DMS153 (cell line): ENCODE data around the gene SLC48A1.

Experiments
- DNase-seq: peaks from one replicate; lab custom pipeline; 2025; lab: John Stamatoyannopoulos, UW

SLC48A1 gene

GRCh38 chr12:47773062-47773857, at the start of gene SLC48A1:
SLC48A1 (plus strand) TSS chr12:47773238; CDS start chr12:47773305, 67 bp downstream.
- no peak for DNase-seq

DNA sequence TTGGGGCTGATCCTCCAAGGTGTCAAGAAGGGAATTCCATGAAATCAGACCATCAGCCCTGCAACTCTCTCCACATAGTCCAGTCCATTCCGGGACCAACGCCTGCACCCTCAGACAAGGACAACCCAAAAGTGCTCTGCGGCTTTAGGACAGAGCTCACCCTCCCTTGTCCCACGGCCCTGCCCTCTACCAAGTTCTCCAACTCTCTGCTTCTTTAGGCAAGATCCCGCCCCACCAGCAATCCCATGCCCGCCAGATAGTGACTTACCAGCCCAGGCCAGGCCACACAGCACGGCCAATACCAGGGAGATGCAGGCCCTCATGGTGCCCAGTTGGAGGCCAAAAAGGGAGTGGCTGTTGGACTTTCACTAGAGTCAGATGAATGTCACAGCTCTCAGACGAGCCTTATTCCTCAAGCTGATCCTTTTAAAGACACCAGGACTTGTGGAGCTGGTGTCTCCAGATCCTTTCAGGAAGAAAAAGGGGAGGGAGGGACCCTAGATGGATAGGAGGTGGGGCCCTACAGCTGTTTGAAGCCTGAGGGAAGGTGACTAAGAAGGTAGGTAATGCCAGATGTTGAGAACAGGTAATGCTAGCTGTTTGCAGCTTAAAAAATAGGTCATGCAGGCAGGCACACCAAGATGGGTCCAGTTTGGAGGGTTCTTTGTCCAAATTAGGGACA, 47.8 kb upstream of the SLC48A1 start, which contains the start of gene ENDOU:
Gene ENDOU, minus strand, starts transcription at position 400 of the 682 bp plus-strand sequence. Its CDS starts 77 bp downstream, at position 323.
- no peak for DNase-seq

- DNase-seq, result no peak
These were observed 47.1 kb upstream of the SLC48A1 start for GRCh38 chr12:47725893-47726292.

DNA sequence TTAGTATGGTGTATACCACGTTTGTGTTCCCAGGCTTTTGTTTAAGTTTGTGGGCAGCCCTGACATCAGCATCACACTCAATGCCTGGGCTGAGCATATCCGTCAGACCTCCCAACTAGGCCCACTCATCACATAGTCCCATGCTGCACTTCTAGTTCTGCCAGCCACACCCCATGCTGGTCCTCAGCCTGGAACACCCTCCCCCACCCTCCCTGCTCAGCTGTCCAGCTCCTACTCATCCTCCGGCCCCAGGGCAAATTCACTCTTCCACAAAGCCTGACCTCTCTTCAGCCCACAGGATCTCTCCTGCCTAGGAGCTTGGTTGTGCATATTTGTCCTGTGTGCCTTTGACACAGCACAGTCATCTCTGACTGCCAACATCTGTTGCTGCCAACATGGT, 43.8 kb upstream of the SLC48A1 start:
- no peak for DNase-seq

DNA sequence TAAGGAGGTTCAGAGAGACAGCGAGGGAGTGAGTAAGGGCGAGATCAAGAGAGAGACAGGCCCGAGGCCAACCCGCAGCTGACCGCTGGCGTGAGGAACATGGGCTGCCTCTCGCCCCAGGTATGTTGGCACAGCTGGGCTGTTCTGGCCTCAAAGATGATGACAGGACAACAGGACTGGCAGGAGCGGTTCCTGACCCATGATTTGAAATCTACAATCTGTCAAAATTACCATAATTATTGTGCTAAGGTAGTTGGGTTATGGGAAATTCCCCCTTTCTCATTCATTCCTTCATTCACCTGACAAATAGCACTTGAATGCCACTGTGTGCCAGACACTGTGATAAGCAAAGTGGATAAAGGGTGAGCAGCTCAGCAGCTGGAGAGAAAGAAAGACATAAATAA, 42.7 kb upstream of the SLC48A1 start:
- peak; percentile 26 for DNase-seq

DNA sequence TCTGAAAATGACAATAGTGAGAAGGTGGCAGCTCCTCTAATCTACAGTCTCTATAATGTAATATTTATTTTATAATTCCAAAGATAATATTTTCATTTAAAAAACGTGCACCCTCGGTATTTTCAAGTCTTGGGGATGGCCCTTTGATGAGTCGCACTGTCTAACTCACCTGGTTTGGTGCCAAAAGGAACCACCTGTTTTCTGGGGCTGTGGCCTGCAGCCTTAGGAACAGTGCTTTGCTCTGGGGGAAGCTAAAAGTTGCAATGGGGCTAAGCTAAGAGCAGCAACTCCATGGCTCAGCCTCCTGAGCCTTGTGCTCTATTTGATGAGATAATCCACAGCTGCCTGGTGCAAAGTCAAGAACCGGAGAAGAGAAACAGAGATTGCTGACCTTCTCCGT, 41.3 kb upstream of the SLC48A1 start:
- DNase-seq, result no peak

DNA sequence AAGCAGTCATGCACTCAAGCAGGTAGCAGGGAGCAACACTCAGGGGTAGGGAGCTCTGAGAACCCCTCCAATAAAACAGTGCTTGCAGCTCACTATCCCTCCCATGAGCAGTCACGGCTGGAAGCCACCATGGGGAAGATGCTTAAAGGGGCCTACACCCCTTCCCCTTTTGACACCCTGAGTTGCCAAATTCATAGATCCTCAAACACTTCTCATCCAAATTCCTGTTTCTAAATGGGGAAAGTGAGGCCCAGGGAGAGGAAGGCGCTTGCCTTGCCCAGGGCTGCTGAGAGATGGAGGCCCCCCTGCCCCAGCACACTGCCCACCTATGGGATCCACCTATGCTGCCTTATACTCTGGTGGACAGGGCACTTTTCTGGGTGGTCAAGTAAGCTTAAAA, 40.5 kb upstream of the SLC48A1 start:
- no peak for DNase-seq

- no peak for DNase-seq
These were observed 39.9 kb upstream of the SLC48A1 start for GRCh38 chr12:47733142-47733541.

- DNase-seq, result no peak
These were observed 38.1 kb upstream of the SLC48A1 start for GRCh38 chr12:47734725-47735480.

- DNase-seq, result no peak
These were observed 37.4 kb upstream of the SLC48A1 start for GRCh38 chr12:47735649-47736048.

GRCh38 chr12:47736216-47736615, 36.8 kb upstream of the SLC48A1 start:
- DNase-seq, result no peak

DNA sequence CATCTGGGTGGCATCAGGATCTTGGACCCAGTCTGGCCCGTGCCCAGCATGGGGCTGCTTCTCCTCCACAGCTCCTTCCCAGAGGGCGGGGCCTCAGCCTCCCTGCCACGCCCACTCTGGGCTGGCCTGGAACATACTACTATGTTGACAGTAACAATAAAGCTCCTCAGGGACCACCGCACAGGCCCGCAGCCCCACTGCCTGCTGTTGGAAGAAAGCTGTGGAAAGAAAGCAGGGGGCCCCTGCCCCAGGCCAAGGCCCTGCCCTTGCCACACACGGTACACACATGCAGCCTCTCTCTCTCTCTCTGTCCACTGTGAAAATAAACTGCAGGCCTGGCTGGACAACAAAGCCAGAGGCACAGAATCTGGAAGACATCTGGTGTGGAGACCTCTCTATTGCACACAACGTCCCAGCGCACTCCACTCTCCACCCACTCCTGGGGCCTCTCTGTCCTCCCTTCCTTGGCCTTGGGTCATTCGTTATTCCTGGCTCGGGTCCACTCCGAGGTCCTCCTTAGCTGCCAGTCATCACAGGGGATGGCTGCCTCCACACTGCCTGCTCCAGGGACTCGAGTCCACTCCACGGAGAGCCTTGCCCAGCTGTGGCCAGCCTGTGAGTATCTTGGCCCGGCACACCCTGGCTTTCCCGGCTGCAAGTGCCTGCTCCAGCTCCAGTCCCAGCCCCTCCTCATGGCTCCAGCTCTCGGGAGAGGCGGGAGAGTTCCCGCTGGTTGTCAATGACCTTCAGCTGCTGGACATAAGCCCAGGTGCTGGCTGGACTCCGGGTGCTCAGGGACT, 36.0 kb upstream of the SLC48A1 start:
- DNase-seq, result no peak

DNA sequence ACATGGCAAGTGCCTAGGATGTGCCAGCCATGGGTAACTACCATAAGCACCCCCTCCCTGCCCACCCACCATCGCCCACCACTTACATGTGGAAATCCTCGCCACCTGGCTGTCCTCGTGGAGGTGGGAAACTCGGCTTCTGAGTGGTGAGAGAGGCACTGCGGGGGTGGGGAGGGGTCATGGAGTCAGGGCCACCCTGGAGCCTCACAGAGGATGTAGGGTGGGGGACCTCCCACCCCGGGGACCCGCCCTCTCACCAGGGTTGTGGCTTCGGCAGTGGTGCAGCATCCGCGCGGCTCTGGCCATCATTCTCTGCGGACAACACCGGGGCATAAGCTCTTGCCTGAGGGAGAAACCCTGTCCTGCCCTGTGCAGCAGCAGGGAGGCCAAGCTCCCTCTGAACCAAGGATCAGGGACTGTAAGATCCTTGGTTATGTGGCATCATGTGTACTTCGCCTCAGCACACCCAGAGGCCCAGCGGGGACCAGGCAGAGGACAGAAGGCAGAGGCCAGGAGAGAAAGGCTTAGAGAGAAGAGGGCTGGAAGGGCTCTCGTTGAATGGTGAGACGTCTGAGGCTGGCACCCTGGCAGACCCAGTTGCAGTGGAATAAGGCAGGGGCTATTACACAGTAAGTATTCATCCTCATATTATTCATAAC, 35.0 kb upstream of the SLC48A1 start:
- no peak for DNase-seq

DNA sequence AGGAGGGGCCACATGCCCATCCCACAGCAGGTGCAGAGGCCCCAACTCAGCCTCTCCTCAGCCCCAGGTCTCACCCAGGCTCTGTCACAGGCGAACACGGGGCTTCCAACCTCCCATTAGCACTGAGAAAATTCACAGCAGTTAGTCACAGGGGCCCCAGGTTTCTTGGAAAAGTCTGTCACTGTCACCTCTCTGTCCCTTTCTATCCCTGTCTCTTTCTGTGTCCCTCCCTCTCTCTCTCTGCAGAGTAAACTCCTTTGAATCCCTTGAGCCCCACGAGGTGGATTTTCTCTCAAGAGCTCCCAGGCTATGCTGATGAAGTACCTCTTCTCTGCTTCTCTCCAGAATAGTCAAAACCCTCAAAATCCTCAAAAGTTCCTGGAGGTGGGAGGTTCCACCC, 33.7 kb upstream of the SLC48A1 start:
- DNase-seq, result no peak

GRCh38 chr12:47739979-47740378, 33.1 kb upstream of the SLC48A1 start:
- no peak for DNase-seq

- DNase-seq, result no peak
These were observed 32.3 kb upstream of the SLC48A1 start for GRCh38 chr12:47740606-47741339.

GRCh38 chr12:47741340-47741703, 31.7 kb upstream of the SLC48A1 start:
- peak; percentile 97 for DNase-seq

DNA sequence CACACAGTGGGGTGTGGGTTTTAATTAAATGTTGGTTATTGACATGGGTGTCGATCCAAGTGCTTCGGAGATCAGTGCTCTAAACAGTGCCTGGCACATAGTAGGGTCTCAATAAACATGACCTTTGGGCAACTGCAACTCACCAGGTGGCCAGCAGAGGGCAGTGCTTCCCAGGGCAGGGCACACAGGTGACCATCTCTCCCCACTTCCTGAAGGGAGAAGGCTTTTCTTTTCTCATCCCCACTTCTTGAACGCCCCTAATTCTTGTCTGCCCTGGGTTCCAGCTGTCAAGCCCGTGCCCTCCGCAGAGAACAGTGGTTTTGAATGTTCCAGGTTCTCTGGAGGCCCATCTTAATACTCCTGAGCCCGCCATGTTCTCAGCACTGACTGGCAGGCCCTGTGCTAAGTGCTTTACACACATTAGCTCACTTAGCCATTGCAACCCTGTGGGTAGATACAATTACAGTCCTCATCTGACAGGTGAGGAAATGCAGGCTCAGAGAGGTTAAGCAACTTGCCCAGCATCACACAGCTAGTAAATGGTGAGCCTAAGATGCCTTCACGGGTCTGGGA, 30.7 kb upstream of the SLC48A1 start:
- no peak for DNase-seq

DNA sequence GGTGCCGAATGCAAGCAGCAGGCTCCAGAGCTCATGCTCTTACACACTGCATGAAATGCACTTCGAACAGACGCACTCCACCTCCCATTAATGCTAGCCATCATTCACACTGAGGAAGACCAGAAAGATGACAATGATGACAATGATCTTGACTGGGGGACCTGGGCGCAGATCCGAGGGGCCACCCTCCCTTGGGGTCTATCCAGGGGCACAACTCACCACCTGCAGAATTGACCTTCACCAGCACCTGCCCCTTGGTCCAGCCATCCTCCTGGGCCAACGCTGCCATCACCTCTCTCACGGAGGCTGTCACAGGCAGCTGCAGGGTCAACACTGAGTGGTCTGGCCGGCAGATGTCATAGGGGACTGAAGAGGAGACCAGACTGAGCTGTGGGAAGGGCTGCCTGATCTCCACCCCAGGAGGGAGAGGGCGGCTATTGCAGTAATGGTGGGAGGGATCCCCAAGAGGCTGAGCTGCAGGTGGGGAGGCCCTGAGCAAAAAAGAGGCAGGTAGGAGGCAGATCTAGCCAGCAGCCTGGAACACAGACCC, 29.7 kb upstream of the SLC48A1 start:
- DNase-seq, result no peak
